ENCODE results near the gene ALDH1A3.

Gene ALDH1A3

GRCh38 chr15:100860829-100861510, 18.7 kb upstream of the ALDH1A3 start:
- Histone ChIP-seq H3K27me3 (ENCODE audit: insufficient read depth, low read length) (no peaks in the 10 kb centered on the region), H3K27ac (ENCODE audit: low read length) (no peak overlapping the region), H3K9ac (ENCODE audit: low read depth, low read length) (no peak overlapping the region), H3K36me3 (ENCODE audit: insufficient read depth, low read depth, low read length) (no peaks in the 10 kb centered on the region), H3K4me3 (ENCODE audit: low read length) (no peak overlapping the region), H3K4me1 (ENCODE audit: insufficient read depth, low read length) (no peaks in the 10 kb centered on the region), H3K9me3 (ENCODE audit: insufficient read depth, low read depth, low read length) (peaks cover 6% of the 10 kb centered on the region)

- H3K9ac ChIP-seq (ENCODE audit: low read depth, low read length): no peak overlapping the region
- no peak overlapping the region for H3K27ac ChIP-seq (ENCODE audit: low read length)
- H3K4me1 ChIP-seq (ENCODE audit: insufficient read depth, low read length): no peaks in the 10 kb centered on the region
- H3K4me3 ChIP-seq (ENCODE audit: low read length): no peak overlapping the region
- H3K36me3 ChIP-seq (ENCODE audit: insufficient read depth, low read depth, low read length): no peaks in the 10 kb centered on the region
- no peaks in the 10 kb centered on the region for H3K27me3 ChIP-seq (ENCODE audit: insufficient read depth, low read length)
- H3K9me3 ChIP-seq (ENCODE audit: insufficient read depth, low read depth, low read length): peaks cover 6% of the 10 kb centered on the region
These were observed 18.1 kb upstream of the ALDH1A3 start for GRCh38 chr15:100861511-100861991.

- Histone ChIP-seq H3K36me3 (ENCODE audit: insufficient read depth, low read depth, low read length) (no peaks in the 10 kb centered on the region), H3K9ac (ENCODE audit: low read depth, low read length) (no peak overlapping the region), H3K4me3 (ENCODE audit: low read length) (no peak overlapping the region), H3K9me3 (ENCODE audit: insufficient read depth, low read depth, low read length) (peaks cover 6% of the 10 kb centered on the region), H3K4me1 (ENCODE audit: insufficient read depth, low read length) (no peaks in the 10 kb centered on the region), H3K27ac (ENCODE audit: low read length) (no peak overlapping the region), H3K27me3 (ENCODE audit: insufficient read depth, low read length) (no peaks in the 10 kb centered on the region)
These were observed 17.5 kb upstream of the ALDH1A3 start for GRCh38 chr15:100862162-100862561.

DNA sequence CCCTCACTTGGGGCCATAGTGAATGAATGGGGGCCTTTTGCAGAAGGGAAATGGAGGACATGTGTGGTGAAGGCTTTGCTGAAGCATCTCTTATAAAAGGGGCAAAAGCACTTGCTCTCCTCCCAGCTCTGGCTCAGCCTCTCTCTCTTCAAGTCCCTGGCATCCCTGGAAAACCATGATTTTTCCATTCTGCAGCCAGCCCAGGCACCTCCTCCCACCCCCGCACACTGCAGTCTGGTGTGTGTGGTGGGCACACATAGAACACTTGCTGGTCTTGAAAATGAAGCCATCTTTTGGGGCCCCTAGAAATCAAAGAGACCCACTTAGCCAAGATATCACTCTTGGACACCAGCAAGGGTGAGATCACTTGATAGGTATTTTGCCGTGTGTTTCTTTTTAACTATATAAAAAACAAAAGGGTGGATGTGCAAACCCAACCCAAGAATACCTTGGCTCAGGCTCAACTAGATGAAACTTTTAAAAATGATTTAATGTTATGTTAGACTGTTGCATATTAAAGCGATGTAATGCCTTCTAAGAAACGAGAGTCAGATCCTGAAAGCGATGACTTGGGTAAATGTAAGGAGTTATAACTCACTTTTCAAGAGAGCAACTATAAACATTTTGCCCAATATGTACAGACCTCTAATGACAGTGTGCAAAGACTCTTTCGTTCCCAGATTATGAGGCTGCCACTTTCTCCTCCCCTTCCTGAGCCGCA, 16.4 kb upstream of the ALDH1A3 start:
- Histone ChIP-seq H3K27me3 (ENCODE audit: insufficient read depth, low read length) (no peaks in the 10 kb centered on the region), H3K9ac (ENCODE audit: low read depth, low read length) (no peak overlapping the region), H3K9me3 (ENCODE audit: insufficient read depth, low read depth, low read length) (peaks cover 6% of the 10 kb centered on the region), H3K36me3 (ENCODE audit: insufficient read depth, low read depth, low read length) (no peaks in the 10 kb centered on the region), H3K4me1 (ENCODE audit: insufficient read depth, low read length) (no peaks in the 10 kb centered on the region), H3K4me3 (ENCODE audit: low read length) (no peak overlapping the region), H3K27ac (ENCODE audit: low read length) (no peak overlapping the region)

DNA sequence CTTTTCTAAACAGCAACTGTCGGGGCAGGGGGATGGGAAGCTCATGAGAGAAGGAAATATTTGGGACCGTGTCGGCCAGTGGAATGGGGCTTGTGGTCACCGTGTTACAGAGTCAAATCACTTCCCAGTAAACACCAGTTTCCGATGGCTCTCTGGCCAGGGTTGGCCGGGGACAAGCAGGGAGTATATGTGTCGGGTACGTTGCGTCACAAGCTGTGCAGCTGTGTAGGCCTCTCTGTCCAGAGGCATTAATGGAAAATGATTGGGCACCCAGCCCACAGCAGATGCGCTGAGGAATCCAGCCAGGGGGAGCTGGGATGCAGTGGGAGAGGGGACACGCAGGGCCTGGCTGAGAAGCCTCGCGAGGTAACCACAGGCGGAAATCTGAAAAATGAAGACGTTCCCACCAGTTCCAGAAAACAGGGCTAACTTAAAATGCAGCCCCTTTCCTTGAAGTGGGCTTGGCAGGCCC, 15.8 kb upstream of the ALDH1A3 start:
- Histone ChIP-seq H3K4me1 (ENCODE audit: insufficient read depth, low read length) (no peaks in the 10 kb centered on the region), H3K27me3 (ENCODE audit: insufficient read depth, low read length) (no peaks in the 10 kb centered on the region), H3K27ac (ENCODE audit: low read length) (no peak overlapping the region)

GRCh38 chr15:100866386-100867330, 13.0 kb upstream of the ALDH1A3 start:
- Histone ChIP-seq H3K36me3 (ENCODE audit: insufficient read depth, low read depth, low read length) (no peaks in the 10 kb centered on the region), H3K4me1 (ENCODE audit: insufficient read depth, low read length) (no peaks in the 10 kb centered on the region), H3K27me3 (ENCODE audit: insufficient read depth, low read length) (no peaks in the 10 kb centered on the region), H3K9me3 (ENCODE audit: insufficient read depth, low read depth, low read length) (peaks cover 6% of the 10 kb centered on the region), H3K9ac (ENCODE audit: low read depth, low read length) (no peak overlapping the region), H3K27ac (ENCODE audit: low read length) (no peak overlapping the region), H3K4me3 (ENCODE audit: low read length) (no peak overlapping the region)

More for the DNA sequence above, 15.8 kb upstream of the ALDH1A3 start:
- H3K9me3 ChIP-seq (ENCODE audit: insufficient read depth, low read depth, low read length): peaks cover 7% of the 10 kb centered on the region
- no peak overlapping the region for H3K4me3 ChIP-seq (ENCODE audit: low read length)
- H3K9ac ChIP-seq (ENCODE audit: low read depth, low read length): no peak overlapping the region
- no peaks in the 10 kb centered on the region for H3K36me3 ChIP-seq (ENCODE audit: insufficient read depth, low read depth, low read length)

DNA sequence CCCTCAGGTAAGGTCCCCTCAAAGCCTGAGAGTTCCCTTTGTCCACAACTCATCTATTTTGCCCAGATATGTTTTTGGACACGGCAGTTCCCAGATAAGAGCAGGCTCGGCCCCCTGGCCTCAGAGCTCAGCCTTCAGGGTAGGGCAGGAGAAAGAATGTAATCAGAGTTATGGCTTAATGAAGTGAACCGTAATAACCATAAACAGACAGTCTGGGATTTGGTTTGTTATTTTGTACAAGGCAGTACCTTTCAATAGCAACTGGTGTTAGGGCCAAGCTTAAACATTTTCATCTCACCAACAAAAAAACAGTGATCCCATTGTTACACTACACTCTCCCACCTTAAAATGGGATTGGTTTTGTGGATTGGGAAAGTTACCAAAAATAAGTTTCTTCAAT, 12.2 kb upstream of the ALDH1A3 start:
- Histone ChIP-seq H3K9ac (ENCODE audit: low read depth, low read length) (no peak overlapping the region), H3K9me3 (ENCODE audit: insufficient read depth, low read depth, low read length) (peaks cover 6% of the 10 kb centered on the region), H3K4me1 (ENCODE audit: insufficient read depth, low read length) (no peaks in the 10 kb centered on the region), H3K4me3 (ENCODE audit: low read length) (no peak overlapping the region), H3K27me3 (ENCODE audit: insufficient read depth, low read length) (no peaks in the 10 kb centered on the region), H3K27ac (ENCODE audit: low read length) (no peak overlapping the region), H3K36me3 (ENCODE audit: insufficient read depth, low read depth, low read length) (no peaks in the 10 kb centered on the region)

- Histone ChIP-seq H3K4me3 (ENCODE audit: low read length) (no peak overlapping the region), H3K36me3 (ENCODE audit: insufficient read depth, low read depth, low read length) (no peaks in the 10 kb centered on the region), H3K27ac (ENCODE audit: low read length) (no peak overlapping the region), H3K9me3 (ENCODE audit: insufficient read depth, low read depth, low read length) (peaks cover 6% of the 10 kb centered on the region), H3K9ac (ENCODE audit: low read depth, low read length) (no peak overlapping the region), H3K27me3 (ENCODE audit: insufficient read depth, low read length) (no peaks in the 10 kb centered on the region), H3K4me1 (ENCODE audit: insufficient read depth, low read length) (no peaks in the 10 kb centered on the region)
These were observed 10.3 kb upstream of the ALDH1A3 start for GRCh38 chr15:100869151-100869999.

DNA sequence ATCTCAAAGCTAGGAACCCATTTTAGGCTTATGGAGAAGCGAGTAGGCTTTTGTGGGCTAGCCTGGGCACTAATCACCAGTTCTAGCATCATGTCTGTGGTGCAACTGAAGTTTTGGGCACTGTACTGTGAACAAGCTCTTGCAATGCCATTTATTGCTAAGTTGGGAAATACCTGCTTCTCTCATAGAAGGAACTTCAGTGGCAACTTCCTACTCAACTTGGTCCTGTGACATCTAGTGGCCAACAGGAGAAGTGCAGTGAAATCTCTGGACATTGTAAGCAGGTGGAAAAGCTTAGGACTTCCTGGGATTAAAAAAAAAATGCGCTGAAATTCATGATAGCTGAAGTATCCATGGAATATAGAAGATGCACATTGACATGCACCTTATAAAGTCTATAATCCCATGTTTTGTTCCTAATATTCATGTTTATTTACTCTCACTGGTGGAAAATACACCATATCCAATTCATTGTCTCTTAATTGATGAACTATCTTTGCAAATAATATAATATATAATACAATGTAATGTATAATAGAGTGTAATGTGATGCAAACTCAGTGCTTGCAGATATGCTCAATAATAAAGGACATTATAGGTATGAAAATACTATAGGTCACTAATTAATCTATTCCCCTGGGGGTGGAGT, 6.5 kb upstream of the ALDH1A3 start:
- peaks cover 6% of the 10 kb centered on the region for H3K9me3 ChIP-seq (ENCODE audit: insufficient read depth, low read depth, low read length)
- H3K9ac ChIP-seq (ENCODE audit: low read depth, low read length): no peak overlapping the region
- peaks cover 34% of the 10 kb centered on the region for H3K27me3 ChIP-seq (ENCODE audit: insufficient read depth, low read length)
- H3K4me3 ChIP-seq (ENCODE audit: low read length): no peak overlapping the region
- no peaks in the 10 kb centered on the region for H3K36me3 ChIP-seq (ENCODE audit: insufficient read depth, low read depth, low read length)
- H3K4me1 ChIP-seq (ENCODE audit: insufficient read depth, low read length): no peaks in the 10 kb centered on the region
- H3K27ac ChIP-seq (ENCODE audit: low read length): no peak overlapping the region

DNA sequence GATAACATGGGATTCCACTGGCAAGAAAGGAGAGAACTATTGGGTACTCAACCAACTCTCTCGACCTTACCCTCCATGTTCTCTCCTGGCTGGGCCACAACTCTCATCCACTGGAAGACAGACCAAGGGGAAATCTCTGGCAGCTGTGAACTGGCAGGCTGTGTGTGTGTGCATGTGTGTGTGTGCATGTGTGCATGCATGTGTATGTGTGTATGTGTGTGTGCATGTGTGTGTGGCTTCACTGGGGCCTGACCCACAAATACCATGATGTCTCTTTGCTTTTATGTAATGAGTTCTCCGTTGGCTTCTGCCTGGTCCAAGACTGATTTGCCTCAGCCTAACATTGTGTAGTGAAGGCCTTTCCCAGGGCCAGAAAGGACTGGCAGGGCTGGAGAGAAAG, 4.1 kb upstream of the ALDH1A3 start:
- Histone ChIP-seq H3K27me3 (ENCODE audit: insufficient read depth, low read length) (peaks cover 56% of the 10 kb centered on the region), H3K36me3 (ENCODE audit: insufficient read depth, low read depth, low read length) (no peaks in the 10 kb centered on the region)

More for the DNA sequence above, 4.1 kb upstream of the ALDH1A3 start:
- H3K9me3 ChIP-seq (ENCODE audit: insufficient read depth, low read depth, low read length): no peaks in the 10 kb centered on the region
- H3K4me3 ChIP-seq (ENCODE audit: low read length): no peak overlapping the region
- H3K27ac ChIP-seq (ENCODE audit: low read length): no peak overlapping the region
- no peaks in the 10 kb centered on the region; the same call in 1 of the 2 replicates for H3K4me1 ChIP-seq (ENCODE audit: insufficient read depth, low read length)
- H3K9ac ChIP-seq (ENCODE audit: low read depth, low read length): no peak overlapping the region

Data from iPS-20b (cell line).